Uterus (tissue), 2 donors: ENCODE measurements around the gene AKT3.

ENCODE experiments used
- POLR2A ChIP-seq, 2 donors: fragments of 450-650 bp; IDR thresholded peaks; one replicate each; pipeline ENCODE4 v1.6.1; 2016; ENCODE audit warnings: antibody characterized with exemption in 2 of 2, mild to moderate bottlenecking in 1 of 2, moderate library complexity in 1 of 2
- TF ChIP-seq, protein P1 (sequence below), 4 experiments: fragments of 200-600 bp in 2 of 4; fragments of 450-650 bp in 2 of 4; sonication (generic) in 2 of 4; IDR thresholded peaks; one replicate each; pipeline ENCODE4 v1.5.1; 2016 to 2019; ENCODE audit warnings: antibody characterized with exemption in 4 of 4, mild to moderate bottlenecking in 2 of 4, moderate library complexity in 1 of 4

DNA sequence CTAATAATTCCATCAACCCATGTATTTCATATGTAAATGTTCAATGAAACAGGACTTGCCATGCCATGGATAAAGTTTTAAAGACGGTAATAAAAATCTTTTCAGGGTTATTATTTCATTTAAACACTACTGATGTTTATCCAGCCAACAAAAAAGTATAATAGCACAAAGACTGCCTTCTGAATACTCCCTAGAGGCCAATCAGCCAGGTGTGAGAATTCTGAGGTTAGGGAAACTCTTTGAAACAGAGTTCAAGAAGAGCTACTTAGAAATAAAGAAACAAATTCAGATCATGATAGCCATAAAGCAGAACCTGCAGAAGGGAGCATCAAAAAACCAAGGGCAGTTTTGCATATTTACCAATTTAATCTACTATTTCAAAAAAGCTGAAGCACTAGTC is 48.7 kb downstream of the AKT3 start:
- TF ChIP-seq, protein P1, sequence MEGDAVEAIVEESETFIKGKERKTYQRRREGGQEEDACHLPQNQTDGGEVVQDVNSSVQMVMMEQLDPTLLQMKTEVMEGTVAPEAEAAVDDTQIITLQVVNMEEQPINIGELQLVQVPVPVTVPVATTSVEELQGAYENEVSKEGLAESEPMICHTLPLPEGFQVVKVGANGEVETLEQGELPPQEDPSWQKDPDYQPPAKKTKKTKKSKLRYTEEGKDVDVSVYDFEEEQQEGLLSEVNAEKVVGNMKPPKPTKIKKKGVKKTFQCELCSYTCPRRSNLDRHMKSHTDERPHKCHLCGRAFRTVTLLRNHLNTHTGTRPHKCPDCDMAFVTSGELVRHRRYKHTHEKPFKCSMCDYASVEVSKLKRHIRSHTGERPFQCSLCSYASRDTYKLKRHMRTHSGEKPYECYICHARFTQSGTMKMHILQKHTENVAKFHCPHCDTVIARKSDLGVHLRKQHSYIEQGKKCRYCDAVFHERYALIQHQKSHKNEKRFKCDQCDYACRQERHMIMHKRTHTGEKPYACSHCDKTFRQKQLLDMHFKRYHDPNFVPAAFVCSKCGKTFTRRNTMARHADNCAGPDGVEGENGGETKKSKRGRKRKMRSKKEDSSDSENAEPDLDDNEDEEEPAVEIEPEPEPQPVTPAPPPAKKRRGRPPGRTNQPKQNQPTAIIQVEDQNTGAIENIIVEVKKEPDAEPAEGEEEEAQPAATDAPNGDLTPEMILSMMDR (IDR thresholded peaks at IDR 0.05): no peak
- no peak for TF ChIP-seq POLR2A (IDR thresholded peaks at IDR 0.05)
